HepG2 (cell line): ENCODE results near the gene ZNF22. TPM values are rescaled to one million over a fixed set of nuclear protein-coding genes. Genes with fewer than 3 reads are reported as not detected.

ENCODE experiments used
- ATAD3A ChIP-seq: sonication (generic); formaldehyde crosslinking; IDR thresholded peaks from 2 replicates; pipeline ENCODE4 v1.4.0; 2020; ENCODE audit warnings: missing genetic modification reagents
- CREM ChIP-seq, 2 experiments: sonication (generic) in 1 of 2; formaldehyde crosslinking in 1 of 2; IDR thresholded peaks; 2 replicates each; pipeline versions ENCODE4 v1.4.0 to v1.6.1; 2016 to 2020; ENCODE audit warnings: antibody characterized with exemption in 1 of 2, mild to moderate bottlenecking in 1 of 2, missing genetic modification reagents in 1 of 2
- NRL ChIP-seq: sonication (generic); formaldehyde crosslinking; IDR thresholded peaks from 2 replicates; pipeline ENCODE4 v1.5.0; 2020; ENCODE audit warnings: missing genetic modification reagents, mild to moderate bottlenecking, moderate library complexity, borderline replicate concordance
- REXO4 ChIP-seq: sonication (generic); formaldehyde crosslinking; IDR thresholded peaks from 2 replicates; pipeline ENCODE4 v1.8.0; 2022; ENCODE audit warnings: missing genetic modification reagents, mild to moderate bottlenecking, borderline replicate concordance
- SMAD3 ChIP-seq: sonication (generic); formaldehyde crosslinking; IDR thresholded peaks from 2 replicates; pipeline ENCODE4 v1.4.0; 2020; ENCODE audit warnings: missing genetic modification reagents
- SMARCE1 ChIP-seq: fragments of 450-650 bp; IDR thresholded peaks from 2 replicates; pipeline ENCODE4 v1.6.1; 2017; ENCODE audit warnings: borderline replicate concordance
- SMC3 ChIP-seq: IDR thresholded peaks from 2 replicates; pipeline ENCODE4 v1.6.1; 2011; ENCODE audit warnings: low read length, improper control_type of control experiment
- ZBTB26 ChIP-seq: IDR thresholded peaks from 2 replicates; pipeline ENCODE4 v1.6.1; 2016; ENCODE audit warnings: missing compliant biosample characterization, missing genetic modification reagents, borderline replicate concordance
- ZBTB7B ChIP-seq: sonication (generic); formaldehyde crosslinking; IDR thresholded peaks from 2 replicates; pipeline ENCODE4 v1.4.0; 2020; ENCODE audit warnings: missing genetic modification reagents
- ZNF615 ChIP-seq: sonication (generic); formaldehyde crosslinking; IDR thresholded peaks from 2 replicates; pipeline ENCODE4 v1.5.0; 2020; ENCODE audit warnings: mild to moderate bottlenecking, missing genetic modification reagents, borderline replicate concordance
- polyA plus RNA-seq, 8 experiments: library from polyadenylated mRNA; depleted of rRNA in 3 of 8; stranded (reverse) in 7 of 8; unstranded in 1 of 8; fragments of >200 nt; fragmentation: Illumina TruSeq in 4 of 8; extraction: Trizol in 4 of 8; gene quantifications; 2 replicates each; pipeline versions ENCODE4 v1.2.1 to v1.2.3, GENCODE V29; 2011 to 2016; ENCODE audit warnings: low read depth in 4 of 8, missing spikeins in 1 of 8, mixed read lengths in 1 of 8; ENCODE audit not compliant: insufficient read depth in 1 of 8
- total RNA-seq, 5 experiments: library from RNA; depleted of rRNA; stranded (reverse); fragments of >200 nt; fragmentation: Illumina TruSeq; extraction: Trizol; gene quantifications; 2 replicates each; pipeline ENCODE4 v1.2.3, GENCODE V29; 2016; ENCODE audit warnings: low read depth in 1 of 5
- TF ChIP-seq, protein P1 (sequence below), 2 experiments: IDR thresholded peaks; 2 replicates each; pipeline ENCODE4 v1.6.1; 2011 to 2012; ENCODE audit warnings: low read length in 2 of 2, borderline replicate concordance in 1 of 2, low read depth in 1 of 2, mild to moderate bottlenecking in 1 of 2, moderate library complexity in 1 of 2
- TF ChIP-seq, protein P2 (sequence below): sonication (generic); formaldehyde crosslinking; IDR thresholded peaks from 2 replicates; pipeline ENCODE4 v1.4.0; 2020; ENCODE audit warnings: missing genetic modification reagents
- TF ChIP-seq, protein P3 (sequence below): sonication (generic); formaldehyde crosslinking; conservative IDR thresholded peaks from 2 replicates; pipeline ENCODE4 v1.8.1; 2023; ENCODE audit warnings: missing genetic modification reagents

Gene ZNF22
- total and polyA plus RNA-seq, 2 of the 13 experiments (the other 11 are each of a cell fraction or from before 2014, with no cell fraction given) = 0.40 to 1.3 TPM

DNA sequence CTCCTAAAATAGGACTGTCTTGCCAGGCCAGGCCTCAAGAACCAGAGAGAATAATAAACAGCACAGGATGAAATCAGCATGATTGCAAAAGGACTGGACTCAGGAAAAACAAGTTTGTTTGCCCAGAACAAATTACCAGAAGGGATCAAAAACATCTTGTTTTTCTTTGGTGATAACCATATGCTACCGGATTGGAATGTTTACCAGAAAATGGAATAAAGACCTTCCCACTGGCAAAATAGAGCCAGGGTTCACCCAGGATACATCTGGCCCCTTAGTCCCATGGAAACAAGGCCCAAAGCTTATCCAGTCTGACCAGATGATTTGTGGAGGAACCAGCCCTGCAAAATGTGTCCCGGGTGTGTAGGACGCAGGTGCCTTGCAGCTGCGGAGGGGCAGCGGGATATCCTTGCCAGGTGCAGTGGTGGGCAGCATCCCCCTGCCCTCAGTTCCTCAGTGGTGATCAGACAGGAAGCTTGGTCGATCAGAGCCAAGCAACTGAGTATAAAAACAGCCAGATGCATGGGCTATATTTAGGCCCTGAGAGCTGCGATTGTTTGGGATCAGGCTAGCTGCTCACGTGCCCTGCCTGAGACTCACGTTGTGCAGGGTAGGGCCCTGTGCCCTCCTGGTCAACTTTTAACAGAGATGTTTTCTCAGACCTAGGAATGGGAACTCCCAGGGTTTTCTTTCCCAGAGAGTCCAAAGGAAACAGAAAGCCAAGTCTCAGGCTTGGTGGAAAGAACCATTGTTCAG lies 4.6 kb upstream of the ZNF22 start (continued):
- peak; percentile 62; the same call in 1 of the 2 replicates for TF ChIP-seq NRL
- TF ChIP-seq SMAD3 = peak; percentile 73
- TF ChIP-seq SMC3 = no peak
- no peak for TF ChIP-seq REXO4 (CRISPR knock-in tag)
- TF ChIP-seq, protein P1, sequence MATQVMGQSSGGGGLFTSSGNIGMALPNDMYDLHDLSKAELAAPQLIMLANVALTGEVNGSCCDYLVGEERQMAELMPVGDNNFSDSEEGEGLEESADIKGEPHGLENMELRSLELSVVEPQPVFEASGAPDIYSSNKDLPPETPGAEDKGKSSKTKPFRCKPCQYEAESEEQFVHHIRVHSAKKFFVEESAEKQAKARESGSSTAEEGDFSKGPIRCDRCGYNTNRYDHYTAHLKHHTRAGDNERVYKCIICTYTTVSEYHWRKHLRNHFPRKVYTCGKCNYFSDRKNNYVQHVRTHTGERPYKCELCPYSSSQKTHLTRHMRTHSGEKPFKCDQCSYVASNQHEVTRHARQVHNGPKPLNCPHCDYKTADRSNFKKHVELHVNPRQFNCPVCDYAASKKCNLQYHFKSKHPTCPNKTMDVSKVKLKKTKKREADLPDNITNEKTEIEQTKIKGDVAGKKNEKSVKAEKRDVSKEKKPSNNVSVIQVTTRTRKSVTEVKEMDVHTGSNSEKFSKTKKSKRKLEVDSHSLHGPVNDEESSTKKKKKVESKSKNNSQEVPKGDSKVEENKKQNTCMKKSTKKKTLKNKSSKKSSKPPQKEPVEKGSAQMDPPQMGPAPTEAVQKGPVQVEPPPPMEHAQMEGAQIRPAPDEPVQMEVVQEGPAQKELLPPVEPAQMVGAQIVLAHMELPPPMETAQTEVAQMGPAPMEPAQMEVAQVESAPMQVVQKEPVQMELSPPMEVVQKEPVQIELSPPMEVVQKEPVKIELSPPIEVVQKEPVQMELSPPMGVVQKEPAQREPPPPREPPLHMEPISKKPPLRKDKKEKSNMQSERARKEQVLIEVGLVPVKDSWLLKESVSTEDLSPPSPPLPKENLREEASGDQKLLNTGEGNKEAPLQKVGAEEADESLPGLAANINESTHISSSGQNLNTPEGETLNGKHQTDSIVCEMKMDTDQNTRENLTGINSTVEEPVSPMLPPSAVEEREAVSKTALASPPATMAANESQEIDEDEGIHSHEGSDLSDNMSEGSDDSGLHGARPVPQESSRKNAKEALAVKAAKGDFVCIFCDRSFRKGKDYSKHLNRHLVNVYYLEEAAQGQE (IDR thresholded peaks at IDR 0.05; ENCODE audit: borderline replicate concordance in 1 of 2, low read depth in 1 of 2, low read length in 2 of 2) = no peak
- TF ChIP-seq, protein P2, sequence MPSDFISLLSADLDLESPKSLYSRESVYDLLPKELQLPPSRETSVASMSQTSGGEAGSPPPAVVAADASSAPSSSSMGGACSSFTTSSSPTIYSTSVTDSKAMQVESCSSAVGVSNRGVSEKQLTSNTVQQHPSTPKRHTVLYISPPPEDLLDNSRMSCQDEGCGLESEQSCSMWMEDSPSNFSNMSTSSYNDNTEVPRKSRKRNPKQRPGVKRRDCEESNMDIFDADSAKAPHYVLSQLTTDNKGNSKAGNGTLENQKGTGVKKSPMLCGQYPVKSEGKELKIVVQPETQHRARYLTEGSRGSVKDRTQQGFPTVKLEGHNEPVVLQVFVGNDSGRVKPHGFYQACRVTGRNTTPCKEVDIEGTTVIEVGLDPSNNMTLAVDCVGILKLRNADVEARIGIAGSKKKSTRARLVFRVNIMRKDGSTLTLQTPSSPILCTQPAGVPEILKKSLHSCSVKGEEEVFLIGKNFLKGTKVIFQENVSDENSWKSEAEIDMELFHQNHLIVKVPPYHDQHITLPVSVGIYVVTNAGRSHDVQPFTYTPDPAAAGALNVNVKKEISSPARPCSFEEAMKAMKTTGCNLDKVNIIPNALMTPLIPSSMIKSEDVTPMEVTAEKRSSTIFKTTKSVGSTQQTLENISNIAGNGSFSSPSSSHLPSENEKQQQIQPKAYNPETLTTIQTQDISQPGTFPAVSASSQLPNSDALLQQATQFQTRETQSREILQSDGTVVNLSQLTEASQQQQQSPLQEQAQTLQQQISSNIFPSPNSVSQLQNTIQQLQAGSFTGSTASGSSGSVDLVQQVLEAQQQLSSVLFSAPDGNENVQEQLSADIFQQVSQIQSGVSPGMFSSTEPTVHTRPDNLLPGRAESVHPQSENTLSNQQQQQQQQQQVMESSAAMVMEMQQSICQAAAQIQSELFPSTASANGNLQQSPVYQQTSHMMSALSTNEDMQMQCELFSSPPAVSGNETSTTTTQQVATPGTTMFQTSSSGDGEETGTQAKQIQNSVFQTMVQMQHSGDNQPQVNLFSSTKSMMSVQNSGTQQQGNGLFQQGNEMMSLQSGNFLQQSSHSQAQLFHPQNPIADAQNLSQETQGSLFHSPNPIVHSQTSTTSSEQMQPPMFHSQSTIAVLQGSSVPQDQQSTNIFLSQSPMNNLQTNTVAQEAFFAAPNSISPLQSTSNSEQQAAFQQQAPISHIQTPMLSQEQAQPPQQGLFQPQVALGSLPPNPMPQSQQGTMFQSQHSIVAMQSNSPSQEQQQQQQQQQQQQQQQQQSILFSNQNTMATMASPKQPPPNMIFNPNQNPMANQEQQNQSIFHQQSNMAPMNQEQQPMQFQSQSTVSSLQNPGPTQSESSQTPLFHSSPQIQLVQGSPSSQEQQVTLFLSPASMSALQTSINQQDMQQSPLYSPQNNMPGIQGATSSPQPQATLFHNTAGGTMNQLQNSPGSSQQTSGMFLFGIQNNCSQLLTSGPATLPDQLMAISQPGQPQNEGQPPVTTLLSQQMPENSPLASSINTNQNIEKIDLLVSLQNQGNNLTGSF = no peak
- no peak; the same call in 1 of the 2 replicates for TF ChIP-seq ZNF615 (CRISPR knock-in tag)
- TF ChIP-seq, protein P3, sequence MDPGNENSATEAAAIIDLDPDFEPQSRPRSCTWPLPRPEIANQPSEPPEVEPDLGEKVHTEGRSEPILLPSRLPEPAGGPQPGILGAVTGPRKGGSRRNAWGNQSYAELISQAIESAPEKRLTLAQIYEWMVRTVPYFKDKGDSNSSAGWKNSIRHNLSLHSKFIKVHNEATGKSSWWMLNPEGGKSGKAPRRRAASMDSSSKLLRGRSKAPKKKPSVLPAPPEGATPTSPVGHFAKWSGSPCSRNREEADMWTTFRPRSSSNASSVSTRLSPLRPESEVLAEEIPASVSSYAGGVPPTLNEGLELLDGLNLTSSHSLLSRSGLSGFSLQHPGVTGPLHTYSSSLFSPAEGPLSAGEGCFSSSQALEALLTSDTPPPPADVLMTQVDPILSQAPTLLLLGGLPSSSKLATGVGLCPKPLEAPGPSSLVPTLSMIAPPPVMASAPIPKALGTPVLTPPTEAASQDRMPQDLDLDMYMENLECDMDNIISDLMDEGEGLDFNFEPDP (CRISPR knock-in tag) = no peak
- no peak for TF ChIP-seq SMARCE1
- TF ChIP-seq ZBTB26 (CRISPR knock-in tag) = no peak
- TF ChIP-seq CREM (IDR thresholded peaks at IDR 0.05) = peak; percentile 85
- no peak for TF ChIP-seq CREM (CRISPR knock-in tag; IDR thresholded peaks at IDR 0.05)
- TF ChIP-seq ATAD3A = no peak
- no peak for TF ChIP-seq ZBTB7B
